ENCODE measurements around the gene FRMD6.

FRMD6 gene

DNA sequence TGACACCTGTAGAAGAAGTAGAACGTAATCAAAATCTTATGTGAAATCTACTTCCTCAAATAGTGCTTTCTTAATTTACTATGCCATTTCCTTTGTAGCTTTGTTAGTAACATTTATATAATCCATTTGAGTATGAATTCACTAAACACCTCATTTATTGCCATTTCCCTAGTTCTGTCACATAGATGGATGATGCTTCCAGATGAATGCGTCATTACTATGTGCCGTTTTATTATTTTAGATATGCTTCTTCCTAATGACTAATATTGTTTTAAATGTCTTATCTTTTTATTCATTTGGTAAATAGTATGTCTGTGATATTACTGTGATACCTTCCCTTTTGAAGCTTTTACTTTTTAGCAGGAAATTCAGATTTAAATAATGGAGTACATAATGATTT is 14.4 kb downstream of the FRMD6 start:
- Histone ChIP-seq H3K36me3 (peaks cover 2% of the 10 kb centered on the region; the same call in 1 of the 2 replicates), H3K4me3 (ENCODE audit: low read depth, low read length) (no peak overlapping the region), H3K27me3 (no peaks in the 10 kb centered on the region), H3K4me1 (no peaks in the 10 kb centered on the region), H3K9me3 (no peaks in the 10 kb centered on the region)
- DNase-seq = no peak
- no peak for TF ChIP-seq CTCF (IDR thresholded peaks at IDR 0.05; ENCODE audit: low read depth, low read length)

DNA sequence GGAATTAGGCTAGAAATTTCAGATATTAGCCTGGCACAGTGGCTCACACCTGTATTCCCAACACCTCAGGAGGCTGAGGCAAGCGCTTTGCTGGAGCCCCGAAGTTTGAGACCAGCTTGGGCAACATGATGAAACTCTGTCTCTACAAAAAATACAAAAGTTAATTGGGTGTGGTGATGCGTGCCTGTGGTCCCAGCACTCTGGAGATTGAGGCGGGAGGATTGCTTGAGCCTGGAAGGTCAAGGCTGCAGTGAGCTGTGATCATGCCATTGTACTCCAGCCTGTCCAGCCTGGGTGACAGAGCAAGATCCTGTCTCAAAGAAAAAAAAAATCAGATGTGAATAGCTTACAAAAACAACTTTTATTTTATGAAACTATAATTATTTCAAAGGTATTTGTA is 15.1 kb downstream of the FRMD6 start:
- no peak for TF ChIP-seq CTCF (IDR thresholded peaks at IDR 0.05; ENCODE audit: low read depth, low read length)
- Histone ChIP-seq H3K4me1 (no peaks in the 10 kb centered on the region), H3K36me3 (peaks cover 2% of the 10 kb centered on the region; the same call in 1 of the 2 replicates), H3K9me3 (no peaks in the 10 kb centered on the region), H3K4me3 (ENCODE audit: low read depth, low read length) (no peak overlapping the region), H3K27me3 (no peaks in the 10 kb centered on the region)
- DNase-seq = no peak

DNA sequence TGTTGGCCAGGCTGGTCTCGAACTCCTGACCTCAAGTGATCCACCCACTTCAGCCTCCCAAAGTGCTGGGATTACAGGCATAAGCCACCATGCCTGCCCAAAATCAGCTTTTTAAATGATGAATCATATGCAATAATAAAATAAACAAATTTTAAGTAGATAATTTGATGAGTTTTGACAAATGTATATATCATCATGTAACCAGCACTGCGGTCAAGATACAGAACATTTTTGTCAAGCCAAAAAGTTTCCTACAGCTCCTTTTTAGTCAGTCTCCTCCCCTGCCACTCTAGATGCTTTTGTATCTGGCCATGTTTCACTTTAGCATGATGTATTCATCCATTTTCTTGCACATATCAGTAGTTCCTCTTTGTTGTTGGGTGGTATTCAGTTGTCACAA is 17.2 kb downstream of the FRMD6 start:
- no peaks in the 10 kb centered on the region for H3K36me3 ChIP-seq
- H3K4me1 ChIP-seq = no peaks in the 10 kb centered on the region

GRCh38 chr14:51674294-51675002 is 22.7 kb downstream of the FRMD6 start:
- Histone ChIP-seq H3K27me3 (no peaks in the 10 kb centered on the region), H3K4me1 (peaks cover 15% of the 10 kb centered on the region), H3K4me3 (ENCODE audit: low read depth, low read length) (no peak overlapping the region), H3K36me3 (no peaks in the 10 kb centered on the region), H3K9me3 (no peaks in the 10 kb centered on the region)
- TF ChIP-seq CTCF (IDR thresholded peaks at IDR 0.05; ENCODE audit: low read depth, low read length) = no peak
- DNase-seq = no peak

More for the DNA sequence above, 17.2 kb downstream of the FRMD6 start:
- Histone ChIP-seq H3K4me3 (ENCODE audit: low read depth, low read length) (no peak overlapping the region), H3K27me3 (no peaks in the 10 kb centered on the region), H3K9me3 (no peaks in the 10 kb centered on the region)
- DNase-seq = no peak
- no peak for TF ChIP-seq CTCF (IDR thresholded peaks at IDR 0.05; ENCODE audit: low read depth, low read length)

DNA sequence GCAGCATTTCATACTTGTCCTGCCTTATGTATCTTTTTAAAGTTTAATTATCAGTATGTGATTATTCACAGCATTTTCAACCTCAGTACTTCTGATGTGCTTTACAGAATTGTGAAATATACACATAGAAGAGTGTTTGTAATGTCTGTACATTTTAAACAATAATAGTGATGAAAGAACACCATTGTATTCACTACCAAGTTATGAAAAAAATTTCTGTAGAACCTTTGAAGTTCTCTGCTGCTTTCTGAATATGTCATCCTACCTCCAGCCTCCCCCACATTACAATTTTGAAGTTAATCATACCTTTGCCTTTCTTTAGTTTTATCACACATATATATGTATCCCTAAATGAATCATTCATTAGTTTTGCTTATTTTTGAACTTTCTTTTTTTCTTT is 24.8 kb downstream of the FRMD6 start:
- no peak overlapping the region for H3K4me3 ChIP-seq (ENCODE audit: low read depth, low read length)
- H3K4me1 ChIP-seq = peaks cover 29% of the 10 kb centered on the region
- H3K9me3 ChIP-seq = no peaks in the 10 kb centered on the region
- no peaks in the 10 kb centered on the region for H3K36me3 ChIP-seq
- no peaks in the 10 kb centered on the region for H3K27me3 ChIP-seq
- no peak for DNase-seq
- no peak for TF ChIP-seq CTCF (IDR thresholded peaks at IDR 0.05; ENCODE audit: low read depth, low read length)

- no peak overlapping the region for H3K4me3 ChIP-seq (ENCODE audit: low read depth, low read length)
- no peaks in the 10 kb centered on the region for H3K27me3 ChIP-seq
- H3K36me3 ChIP-seq = no peaks in the 10 kb centered on the region
- H3K4me1 ChIP-seq = peaks cover 29% of the 10 kb centered on the region
- no peak for DNase-seq
- no peak for TF ChIP-seq CTCF (IDR thresholded peaks at IDR 0.05; ENCODE audit: low read depth, low read length)
- H3K9me3 ChIP-seq = no peaks in the 10 kb centered on the region
These were observed 25.6 kb downstream of the FRMD6 start for GRCh38 chr14:51677266-51677665.

Data from BE2C (cell line).